ENCODE results near the gene CAMTA1. TPM values are rescaled to one million over a fixed set of nuclear protein-coding genes. Genes with fewer than 3 reads are reported as not detected.

CAMTA1 gene
- total RNA-seq, 6 donors from 2014 or later, result 38.8 to 74.0 (median 46.1) TPM

GRCh38 chr1:7586031-7586941, 801.0 kb downstream of the CAMTA1 start:
- no peaks in the 10 kb centered on the region for H3K9me3 ChIP-seq
- no peaks in the 10 kb centered on the region for H3K36me3 ChIP-seq
- TF ChIP-seq POLR2A (IDR thresholded peaks at IDR 0.05) (no peak), CTCF (IDR thresholded peaks at IDR 0.05) (no peak), POLR2AphosphoS5 (IDR thresholded peaks at IDR 0.05) (no peak), EP300 (IDR thresholded peaks at IDR 0.05) (no peak)
- no peak for ATAC-seq (ENCODE audit: low FRiP score in 2 of 2)
- no peak overlapping the region for H3K4me3 ChIP-seq
- WGBS, 2 donors, result 80 to 83% methylated on average over 7 to 26 of the region's 26 CpGs
- H3K27ac ChIP-seq, result no peak overlapping the region
- DNase-seq, result peak in 1 of 2 donors; percentile 15
- peaks cover 0 to 5% (median 0%) of the 10 kb centered on the region in 4 donors for H3K4me1 ChIP-seq
- H3K27me3 ChIP-seq, result no peaks in the 10 kb centered on the region

- no peak overlapping the region for H3K27ac ChIP-seq
- no peaks in the 10 kb centered on the region for H3K9me3 ChIP-seq
- no peak for DNase-seq
- no peak overlapping the region for H3K4me3 ChIP-seq
- no peaks in the 10 kb centered on the region for H3K27me3 ChIP-seq
- WGBS, 2 donors, result 93 to 94% methylated on average over 18 of the region's 18 CpGs
- H3K4me1 ChIP-seq, result peaks cover 0 to 5% (median 0%) of the 10 kb centered on the region in 4 donors
- no peaks in the 10 kb centered on the region for H3K36me3 ChIP-seq
- TF ChIP-seq POLR2AphosphoS5 (IDR thresholded peaks at IDR 0.05) (no peak), CTCF (IDR thresholded peaks at IDR 0.05) (no peak), EP300 (IDR thresholded peaks at IDR 0.05) (no peak), POLR2A (IDR thresholded peaks at IDR 0.05) (no peak)
- no peak for ATAC-seq (ENCODE audit: low FRiP score in 2 of 2)
Measured at GRCh38 chr1:7587108-7587772, 802.0 kb downstream of the CAMTA1 start.

GRCh38 chr1:7587773-7588456, 802.7 kb downstream of the CAMTA1 start:
- WGBS, 2 donors, result 80 to 95% methylated on average over 7 to 17 of the region's 17 CpGs
- no peak for ATAC-seq (ENCODE audit: low FRiP score in 2 of 2)
- no peaks in the 10 kb centered on the region for H3K9me3 ChIP-seq
- no peaks in the 10 kb centered on the region for H3K36me3 ChIP-seq
- no peaks in the 10 kb centered on the region for H3K27me3 ChIP-seq
- no peak overlapping the region for H3K4me3 ChIP-seq
- peaks cover 0 to 5% (median 0%) of the 10 kb centered on the region in 4 donors for H3K4me1 ChIP-seq
- no peak overlapping the region for H3K27ac ChIP-seq
- no peak for DNase-seq
- no peak for TF ChIP-seq POLR2A (IDR thresholded peaks at IDR 0.05)

GRCh38 chr1:7588457-7588827, 803.2 kb downstream of the CAMTA1 start:
- Histone ChIP-seq H3K36me3 (no peaks in the 10 kb centered on the region), H3K9me3 (no peaks in the 10 kb centered on the region), H3K27ac (no peak overlapping the region), H3K27me3 (no peaks in the 10 kb centered on the region), H3K4me3 (no peak overlapping the region), H3K4me1 (peaks cover 0 to 5% (median 0%) of the 10 kb centered on the region in 4 donors)
- WGBS, 2 donors, result 88 to 90% methylated on average over 6 to 7 of the region's 7 CpGs
- TF ChIP-seq POLR2AphosphoS5 (IDR thresholded peaks at IDR 0.05) (no peak), EP300 (IDR thresholded peaks at IDR 0.05) (no peak), POLR2A (IDR thresholded peaks at IDR 0.05) (no peak), CTCF (IDR thresholded peaks at IDR 0.05) (no peak)
- ATAC-seq (ENCODE audit: low FRiP score in 2 of 2) (no peak), DNase-seq (no peak)

Data from upper lobe of left lung (tissue), 6 donors.